NOMO-1 treated with DMSO at 0.1 percent for 48 hours (cell line): ENCODE measurements around the gene TRA2A.
A peak's percentile ranks its signal among the peaks of the same experiment; 100 is the strongest.
"Not testable (repeated sequence)": the region's sequence is repeated elsewhere in the genome, so short reads cannot be mapped to it uniquely, and the experiment has no call there.

Source experiments
- DNase-seq: peaks from one replicate; lab custom pipeline; 2025; ENCODE audit not compliant: unreplicated experiment; lab: John Stamatoyannopoulos, UW

Gene TRA2A

GRCh38 chr7:23531794-23532489 lies at the start of gene TRA2A:
TRA2A (minus strand) TSS chr7:23531981; CDS start chr7:23531824, 157 bp downstream.
- DNase-seq: peak; percentile 81

DNA sequence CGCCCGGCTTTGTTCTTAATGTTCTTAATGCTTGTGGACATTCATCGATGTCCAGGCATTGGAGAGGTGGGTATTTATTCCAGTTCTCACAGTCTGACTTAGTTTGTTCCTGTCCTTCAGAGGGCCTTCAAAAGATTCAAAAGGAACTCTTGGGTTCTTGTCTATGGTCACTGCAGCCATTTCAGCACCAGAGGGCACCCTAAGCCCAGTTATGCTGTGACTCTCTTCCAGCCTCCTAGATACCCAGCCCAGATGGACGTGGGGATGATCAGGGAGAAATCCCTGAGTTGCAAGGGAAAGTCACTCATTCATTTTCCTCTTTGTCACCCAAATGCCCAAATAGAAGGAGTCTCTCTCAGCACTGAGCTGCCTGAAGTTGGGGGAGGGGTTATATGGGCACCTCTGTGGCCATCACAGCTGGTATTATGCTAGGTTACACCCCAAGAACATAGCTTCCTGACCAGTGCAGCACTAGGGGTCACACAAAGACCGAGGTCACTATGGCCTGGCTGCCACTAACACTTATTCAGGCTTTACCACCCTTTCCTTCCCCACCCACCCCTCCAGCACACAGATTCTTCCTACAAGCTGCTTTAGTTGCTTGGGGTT lies 38.9 kb upstream of the TRA2A start:
- DNase-seq: peak; percentile 45

- no peak for DNase-seq
Observed at GRCh38 chr7:23558303-23558702, 26.5 kb upstream of the TRA2A start.

DNA sequence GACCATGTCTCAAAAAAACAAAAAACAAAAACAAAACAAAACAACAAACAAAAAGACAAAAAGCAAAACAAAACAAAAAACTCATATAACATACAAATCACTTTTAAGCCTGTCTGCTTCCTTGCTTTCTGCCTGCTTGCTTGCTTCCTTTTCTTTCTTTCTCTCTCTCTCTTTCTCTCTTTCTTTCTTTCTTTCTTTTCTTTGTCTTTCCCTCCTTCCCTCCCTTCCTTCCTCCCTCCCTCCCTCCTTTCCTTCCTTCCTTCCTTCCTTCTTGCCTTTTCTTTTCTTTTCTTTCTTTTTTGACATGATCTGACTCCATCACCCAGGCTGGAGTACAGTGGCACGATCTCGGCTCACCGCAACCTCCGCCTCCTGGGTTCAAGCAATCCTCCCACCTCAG lies 15.9 kb upstream of the TRA2A start:
- no peak for DNase-seq

DNA sequence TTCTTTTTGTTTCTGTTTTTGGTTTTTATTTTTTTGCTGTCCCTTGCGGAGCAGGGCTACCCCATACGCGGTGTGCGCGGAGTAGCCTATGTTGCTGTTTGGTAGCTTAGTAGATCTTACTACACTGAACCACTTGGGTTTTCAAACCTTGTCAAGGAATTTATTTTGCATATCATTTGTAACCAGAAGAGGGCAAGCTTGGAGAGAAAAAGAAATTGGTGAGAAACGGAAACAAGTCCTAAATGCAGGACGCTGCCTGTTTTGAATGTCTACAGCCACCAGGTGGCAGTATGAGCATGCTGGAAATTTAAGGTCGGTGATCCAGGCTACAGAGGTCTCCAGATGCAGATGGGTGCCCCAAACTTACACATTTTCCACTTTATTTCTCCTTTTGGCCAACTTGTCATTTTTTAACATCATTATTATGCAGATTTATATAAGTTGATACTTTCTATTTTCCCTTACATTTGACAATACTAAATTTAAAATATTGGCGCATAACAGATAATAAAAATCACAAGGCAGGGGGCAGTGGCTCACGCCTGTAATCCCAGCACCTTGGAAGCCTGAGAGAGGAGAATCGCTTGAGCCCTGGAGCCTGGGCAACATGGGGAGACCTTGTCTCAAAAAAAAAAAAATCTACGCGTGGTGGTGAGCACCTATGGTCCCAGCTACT lies 15.3 kb upstream of the TRA2A start:
- peak; percentile 89 for DNase-seq

GRCh38 chr7:23545493-23545892 lies 13.7 kb upstream of the TRA2A start:
- DNase-seq: no peak

- peak; percentile 62 for DNase-seq
Observed at GRCh38 chr7:23544913-23545354, 13.2 kb upstream of the TRA2A start.

DNA sequence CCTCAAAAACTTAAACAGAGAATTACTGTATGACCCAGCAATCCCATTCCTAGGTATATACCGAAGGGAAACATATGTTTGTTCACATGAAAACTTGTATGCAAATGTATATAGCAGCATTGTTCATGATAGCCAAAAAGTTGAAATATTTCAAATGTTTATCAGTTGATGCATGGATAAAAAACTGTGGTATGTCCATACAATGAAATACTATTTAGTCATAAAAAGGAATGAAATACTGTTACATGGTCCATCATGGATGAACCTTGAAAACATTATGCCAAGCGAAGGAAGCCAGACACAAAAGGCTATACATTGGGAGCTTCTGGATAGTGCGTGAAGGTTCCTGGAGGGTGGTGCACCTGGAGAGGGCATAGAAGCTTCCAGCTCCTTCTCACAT lies 11.0 kb upstream of the TRA2A start:
- no peak for DNase-seq

GRCh38 chr7:23539494-23539907 lies 7.7 kb upstream of the TRA2A start:
- peak; percentile 7 for DNase-seq

GRCh38 chr7:23538301-23538700 lies 6.5 kb upstream of the TRA2A start:
- no peak for DNase-seq

- DNase-seq: no peak
Observed at GRCh38 chr7:23533238-23533604, 1.4 kb upstream of the TRA2A start.

DNA sequence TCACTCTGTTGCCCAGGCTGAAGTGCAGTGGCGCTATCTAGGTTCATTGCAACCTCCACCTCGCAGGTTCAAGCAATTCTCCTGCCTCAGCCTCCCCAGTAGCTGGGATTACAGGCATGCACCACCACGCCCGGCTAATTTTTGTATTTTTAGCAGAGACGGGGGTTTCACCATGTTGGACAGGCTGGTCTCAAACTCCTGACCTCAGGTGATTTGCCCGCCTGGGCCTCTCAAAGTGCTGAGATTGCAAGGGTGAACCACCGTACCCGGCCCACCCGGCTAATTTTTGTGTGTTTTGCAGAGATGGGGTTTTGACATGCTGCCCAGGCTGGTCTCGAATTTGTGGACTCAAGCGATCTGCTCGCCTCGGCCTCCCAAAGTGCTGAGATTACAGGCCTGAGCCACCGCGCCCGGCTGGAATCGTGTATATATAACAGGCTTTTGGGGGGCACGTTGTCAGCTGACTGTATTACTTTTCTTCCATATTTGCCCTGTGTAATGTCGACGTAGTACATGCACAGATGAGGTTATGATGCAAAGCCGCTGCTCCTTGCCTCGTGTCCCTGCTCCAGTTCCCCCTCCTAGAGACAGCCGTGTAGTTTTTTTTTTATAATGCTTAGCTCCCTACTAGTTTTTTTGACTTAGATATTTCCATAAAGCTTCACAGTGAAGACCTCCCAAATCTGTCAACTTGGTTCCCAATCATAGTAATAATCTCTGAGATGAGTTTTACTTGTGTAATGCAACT lies 883 bp upstream of the TRA2A start:
- DNase-seq: no peak

GRCh38 chr7:23531050-23531793 lies 559 bp downstream of the TRA2A start:
- peak; percentile 65 for DNase-seq

GRCh38 chr7:23530405-23530804 lies 1.4 kb downstream of the TRA2A start:
- peak; percentile 48 for DNase-seq

GRCh38 chr7:23529262-23529859 lies 2.4 kb downstream of the TRA2A start:
- no peak for DNase-seq

- DNase-seq: not testable (repeated sequence)
Observed at GRCh38 chr7:23525611-23526010, 6.2 kb downstream of the TRA2A start.

GRCh38 chr7:23524473-23524872 lies 7.3 kb downstream of the TRA2A start:
- no peak for DNase-seq

- no peak for DNase-seq
Observed at GRCh38 chr7:23523486-23524075, 8.2 kb downstream of the TRA2A start.

- DNase-seq: no peak
Observed at GRCh38 chr7:23520582-23520981, 11.2 kb downstream of the TRA2A start.

GRCh38 chr7:23514755-23515154 lies 17.0 kb downstream of the TRA2A start:
- no peak for DNase-seq
